Activated naive CD4-positive, alpha-beta T cell treated with anti-CD3 and anti-CD28 coated beads, Interleukin-2, amount 10 ng/mL, durations not matched to agents 5 hours and 36 hours (primary cell): ENCODE results near the gene CFAP45. TPM values are rescaled to one million over a fixed set of nuclear protein-coding genes. Genes with fewer than 3 reads are reported as not detected.

Experiments used
- microRNA-seq: library from miRNA; unstranded; fragments of <30 nt; microRNA quantifications from one replicate; pipeline ENCODE4 v1.2.0, GENCODE V29; 2022; ENCODE audit warnings: borderline microRNAs expressed, borderline replicate concordance
- total RNA-seq, 2 experiments: library from RNA; stranded (reverse); gene quantifications; one replicate each; pipeline ENCODE4 v1.2.3, GENCODE V29; 2021

The CFAP45 gene
- under 1 TPM; 0.76 to 0.91 TPM for total RNA-seq

GRCh38 chr1:159900086-159900680 is at the start of gene CFAP45:
Gene CFAP45, minus strand, starts transcription at chr1:159900165. Its CDS starts 67 bp downstream, at chr1:159900098.

GRCh38 chr1:159945483-159946241 is 45.7 kb upstream of the CFAP45 start, which contains the start of gene IGSF9:
Gene IGSF9, minus strand, starts transcription at chr1:159945613. Its CDS starts 2,159 bp downstream, at chr1:159943454.

GRCh38 chr1:159924791-159925718 is 25.1 kb upstream of the CFAP45 start, which contains the start of gene TAGLN2:
Gene TAGLN2, minus strand, starts transcription at chr1:159925507. Its CDS starts 4,998 bp downstream, at chr1:159920509.

GRCh38 chr1:159862557-159862956 is 37.4 kb downstream of the CFAP45 start, which contains the start of gene VSIG8:
Gene VSIG8, minus strand, starts transcription at chr1:159862657. Its CDS starts 136 bp downstream, at chr1:159862521.

GRCh38 chr1:159826441-159827101 is 73.4 kb downstream of the CFAP45 start, which contains the start of gene SLAMF8:
Gene SLAMF8, plus strand, starts transcription at chr1:159826873. Its CDS starts 26 bp downstream, at chr1:159826899.

Small RNA genes lying within 50 kb of the gene (microRNA-seq; reads per million reads assigned to microRNA genes)
- gene MIR4259: not detected

Other genes with a start within 250 kb of the CFAP45 start
- not detected for gene CRP, start 185.6 kb downstream of the CFAP45 start, total RNA-seq
- 10 to 100 TPM; 24.9 to 25.0 TPM for gene DUSP23, start 119.2 kb downstream of the CFAP45 start, total RNA-seq
- not detected for gene FCRL6, start 97.8 kb downstream of the CFAP45 start, total RNA-seq
- under 1 TPM; 0.48 to 0.60 TPM for gene SLAMF8, start 73.3 kb downstream of the CFAP45 start, total RNA-seq
- gene VSIG8, start 37.5 kb downstream of the CFAP45 start, total RNA-seq: not detected
- gene TAGLN2, start 25.3 kb upstream of the CFAP45 start, total RNA-seq: 100 to 1,000 TPM; 371 to 390 TPM
- not detected for gene IGSF9, start 45.4 kb upstream of the CFAP45 start, total RNA-seq
- gene SLAMF9, start 54.1 kb upstream of the CFAP45 start, total RNA-seq: not detected
- 1 to 10 TPM; 6.4 to 6.6 TPM for gene PIGM, start 131.8 kb upstream of the CFAP45 start, total RNA-seq
- gene KCNJ10, start 170.0 kb upstream of the CFAP45 start, total RNA-seq: not detected
- not detected for gene KCNJ9, start 181.4 kb upstream of the CFAP45 start, total RNA-seq
- 10 to 100 TPM; 38.4 to 39.5 TPM for gene IGSF8, start 198.5 kb upstream of the CFAP45 start, total RNA-seq
- not detected for gene ATP1A2, start 215.6 kb upstream of the CFAP45 start, total RNA-seq